HG03139 (cell line): Measurements from ENCODE around the gene FOXQ1.

Experiments used
- ATAC-seq: cut with Tn5 transposase; IDR thresholded peaks from one replicate; pipeline ENCODE4 v1.9.1; 2021; ENCODE audit not compliant: unreplicated experiment

FOXQ1 gene

GRCh38 chr6:1311400-1312202, at the start of gene FOXQ1:
FOXQ1 (plus strand) TSS chr6:1312098; CDS start chr6:1312705, 607 bp downstream.
- ATAC-seq, result no peak

GRCh38 chr6:1262704-1263038, 49.2 kb upstream of the FOXQ1 start:
- ATAC-seq, result no peak

GRCh38 chr6:1263039-1263849, 48.7 kb upstream of the FOXQ1 start:
- ATAC-seq, result no peak

- ATAC-seq, result no peak
Measured at GRCh38 chr6:1263850-1264377, 48.0 kb upstream of the FOXQ1 start.

GRCh38 chr6:1264619-1265445, 47.1 kb upstream of the FOXQ1 start:
- ATAC-seq, result no peak

GRCh38 chr6:1266686-1267056, 45.2 kb upstream of the FOXQ1 start:
- no peak for ATAC-seq

- ATAC-seq, result no peak
Measured at GRCh38 chr6:1267057-1267732, 44.7 kb upstream of the FOXQ1 start.

GRCh38 chr6:1267790-1268762, 43.8 kb upstream of the FOXQ1 start:
- ATAC-seq, result no peak

- no peak for ATAC-seq
Measured at GRCh38 chr6:1271071-1271763, 40.7 kb upstream of the FOXQ1 start.

- ATAC-seq, result no peak
Measured at GRCh38 chr6:1278061-1278720, 33.7 kb upstream of the FOXQ1 start.

- no peak for ATAC-seq
Measured at GRCh38 chr6:1279065-1279464, 32.8 kb upstream of the FOXQ1 start.

GRCh38 chr6:1280666-1281300, 31.1 kb upstream of the FOXQ1 start:
- no peak for ATAC-seq

- ATAC-seq, result no peak
Measured at GRCh38 chr6:1281746-1282145, 30.2 kb upstream of the FOXQ1 start.

- no peak for ATAC-seq
Measured at GRCh38 chr6:1283501-1283900, 28.4 kb upstream of the FOXQ1 start.

- no peak for ATAC-seq
Measured at GRCh38 chr6:1285556-1285955, 26.3 kb upstream of the FOXQ1 start.

GRCh38 chr6:1285956-1286355, 25.9 kb upstream of the FOXQ1 start:
- no peak for ATAC-seq

- no peak for ATAC-seq
Measured at GRCh38 chr6:1287103-1287591, 24.8 kb upstream of the FOXQ1 start.

- no peak for ATAC-seq
Measured at GRCh38 chr6:1290086-1290485, 21.8 kb upstream of the FOXQ1 start.
